Ecto neural progenitor cell (in vitro differentiated cells): ENCODE measurements around the gene DAZAP2.
"Not testable (repeated sequence)": the region's sequence is repeated elsewhere in the genome, so short reads cannot be mapped to it uniquely, and the experiment has no call there.

Source experiments
- DNase-seq: peaks from one replicate; pipeline ENCODE4 v3.0.0-alpha.2; 2018; ENCODE audit warnings: low spot score

DAZAP2 gene

GRCh38 chr12:51247523-51248206 lies 9.0 kb downstream of the DAZAP2 start:
- no peak for DNase-seq

GRCh38 chr12:51253276-51253675 lies 14.7 kb downstream of the DAZAP2 start:
- DNase-seq, result no peak

GRCh38 chr12:51254536-51254935 lies 15.9 kb downstream of the DAZAP2 start:
- no peak for DNase-seq

GRCh38 chr12:51259600-51259999 lies 21.0 kb downstream of the DAZAP2 start:
- DNase-seq, result not testable (repeated sequence)

GRCh38 chr12:51262758-51263177 lies 24.1 kb downstream of the DAZAP2 start:
- peak; percentile 69 for DNase-seq

GRCh38 chr12:51263341-51263740 lies 24.7 kb downstream of the DAZAP2 start:
- DNase-seq, result no peak

- DNase-seq, result no peak
Measured at GRCh38 chr12:51264297-51264696, 25.7 kb downstream of the DAZAP2 start.

- no peak for DNase-seq
Measured at GRCh38 chr12:51265024-51265423, 26.4 kb downstream of the DAZAP2 start.

GRCh38 chr12:51269174-51270066 lies 30.8 kb downstream of the DAZAP2 start:
- peak; percentile 87 for DNase-seq

- DNase-seq, result peak; percentile 91
Measured at GRCh38 chr12:51270067-51270950, 31.7 kb downstream of the DAZAP2 start, which contains the start of gene SMAGP. TSS of gene SMAGP (minus strand) at chr12:51270415. CDS start at chr12:51269278, 1,137 bp downstream.

GRCh38 chr12:51270951-51271518 lies 32.4 kb downstream of the DAZAP2 start:
- DNase-seq, result no peak

- not testable (repeated sequence) for DNase-seq
Measured at GRCh38 chr12:51272810-51273209, 34.2 kb downstream of the DAZAP2 start.

GRCh38 chr12:51275088-51275487 lies 36.5 kb downstream of the DAZAP2 start:
- DNase-seq, result no peak

GRCh38 chr12:51281202-51281924 lies 42.7 kb downstream of the DAZAP2 start:
- no peak for DNase-seq

GRCh38 chr12:51285843-51286242 lies 47.2 kb downstream of the DAZAP2 start:
- DNase-seq, result no peak

- not testable (repeated sequence) for DNase-seq
Measured at GRCh38 chr12:51291603-51292513, 53.2 kb downstream of the DAZAP2 start.
